Gastroesophageal sphincter (tissue), 4 donors: ENCODE data around the gene TAS2R10. TPM values are rescaled to one million over a fixed set of nuclear protein-coding genes. Genes with fewer than 3 reads are reported as not detected.

ENCODE experiments used
- ATAC-seq: fragments of 150-250 bp; one replicate; pipeline ENCODE4 v1.9.1; 2016; ENCODE audit warnings: mild to moderate bottlenecking, moderate library complexity
- H3K27ac ChIP-seq, 4 donors: fragments of 200-600 bp; sonication (generic) in 3 of 4; 1 replicate in 3 of 4; 2 replicates in 1 of 4; pipeline ENCODE4 v1.5.1; 2016 to 2019
- H3K27me3 ChIP-seq: fragments of 200-600 bp; sonication (generic); one replicate; pipeline ENCODE4 v1.5.1; 2019
- H3K36me3 ChIP-seq, 2 donors: fragments of 200-600 bp; sonication (generic); one replicate each; pipeline ENCODE4 v1.5.1; 2019; ENCODE audit warnings: control low read depth in 1 of 2
- H3K4me1 ChIP-seq, 3 donors: fragments of 200-600 bp; sonication (generic); 1 replicate in 2 of 3; 2 replicates in 1 of 3; pipeline ENCODE4 v1.5.1; 2016 to 2019; ENCODE audit warnings: control low read depth in 2 of 3
- H3K4me3 ChIP-seq, 2 donors: fragments of 200-600 bp; sonication (generic); one replicate each; pipeline ENCODE4 v1.5.1; 2019; ENCODE audit warnings: mild to moderate bottlenecking in 1 of 2, moderate library complexity in 1 of 2
- H3K9me3 ChIP-seq, 3 donors: fragments of 200-600 bp; sonication (generic); one replicate each; pipeline ENCODE4 v1.5.1; 2017 to 2019; ENCODE audit warnings: control low read depth in 2 of 3
- CTCF ChIP-seq, 4 experiments: fragments of 200-600 bp in 2 of 4; fragments of 450-650 bp in 2 of 4; sonication (generic) in 1 of 4; IDR thresholded peaks; one replicate each; pipeline ENCODE4 v1.5.1; 2017 to 2019; ENCODE audit warnings: antibody characterized with exemption in 4 of 4, mild to moderate bottlenecking in 2 of 4, moderate library complexity in 2 of 4
- EP300 ChIP-seq: sonication (generic); formaldehyde crosslinking; IDR thresholded peaks from one replicate; pipeline ENCODE4 v1.6.1; 2017; ENCODE audit warnings: antibody characterized with exemption, mild to moderate bottlenecking
- POLR2A ChIP-seq, 2 donors: fragments of 450-650 bp; IDR thresholded peaks; one replicate each; pipeline ENCODE4 v1.6.1; 2017; ENCODE audit warnings: antibody characterized with exemption in 2 of 2, mild to moderate bottlenecking in 2 of 2, moderate library complexity in 1 of 2
- POLR2AphosphoS5 ChIP-seq: sonication (generic); formaldehyde crosslinking; IDR thresholded peaks from one replicate; pipeline ENCODE4 v1.6.1; 2017; ENCODE audit warnings: antibody characterized with exemption
- WGBS, 2 donors: methylation state at CpG; one replicate each; pipeline ENCODE4 v1.1.5; 2018; ENCODE audit warnings: low coverage in 1 of 2; 5-methylcytosine and 5-hydroxymethylcytosine counted together
- small RNA-seq, 4 donors: library from RNA; depleted of rRNA; stranded (forward); fragments of <200 nt; gene quantifications; one replicate each; pipeline ENCODE3, GENCODE V24; 2016
- total RNA-seq, 4 donors: library from RNA; depleted of rRNA; stranded (reverse); fragments of >200 nt; gene quantifications; one replicate each; pipeline ENCODE4 v1.1.0, GENCODE V29; 2016

Gene TAS2R10
- total RNA-seq, 4 donors from 2014 or later: 0.78 TPM; not detected in 3

- no peak for TF ChIP-seq EP300
- TF ChIP-seq POLR2A (IDR thresholded peaks at IDR 0.05): no peak
- no peak for TF ChIP-seq POLR2AphosphoS5
- TF ChIP-seq CTCF (IDR thresholded peaks at IDR 0.05): no peak
- H3K27ac ChIP-seq: no peak overlapping the region
- ATAC-seq: no peak
- 57 to 62% methylated on average over 4 to 5 of the region's 5 CpGs for WGBS, 2 donors
- H3K27me3 ChIP-seq: no peaks in the 10 kb centered on the region
- H3K36me3 ChIP-seq: no peaks in the 10 kb centered on the region
- no peaks in the 10 kb centered on the region for H3K4me1 ChIP-seq
- H3K4me3 ChIP-seq: no peak overlapping the region
- H3K9me3 ChIP-seq: no peaks in the 10 kb centered on the region
Measured at GRCh38 chr12:10783252-10783651, 42.9 kb downstream of the TAS2R10 start.

- Histone ChIP-seq H3K36me3 (no peaks in the 10 kb centered on the region), H3K27me3 (no peaks in the 10 kb centered on the region), H3K27ac (no peak overlapping the region), H3K4me1 (no peaks in the 10 kb centered on the region), H3K4me3 (no peak overlapping the region), H3K9me3 (no peaks in the 10 kb centered on the region)
- no peak for ATAC-seq
- TF ChIP-seq CTCF (IDR thresholded peaks at IDR 0.05): no peak
- TF ChIP-seq EP300: no peak
- no peak for TF ChIP-seq POLR2A (IDR thresholded peaks at IDR 0.05)
- no peak for TF ChIP-seq POLR2AphosphoS5
- 70 to 93% methylated on average over 2 of the region's 2 CpGs for WGBS, 2 donors
Measured at GRCh38 chr12:10779103-10779502, 47.1 kb downstream of the TAS2R10 start.

Small RNA genes within 50 kb of the gene (small RNA-seq; reads per million reads assigned to genes)
- gene PRR4: 0 reads per million in 4 donors

Other genes starting within 250 kb of the TAS2R10 start
- gene MAGOHB, start 212.7 kb downstream of the TAS2R10 start, total RNA-seq: 10 to 100 TPM; 10.2 to 29.7 (median 11.8) TPM
- under 1 TPM in 3 of 4 donors, not detected in 1; 0.40 to 0.77 (median 0.62) TPM for gene STYK1, start 152.3 kb downstream of the TAS2R10 start, total RNA-seq
- gene YBX3, start 103.0 kb downstream of the TAS2R10 start, total RNA-seq: 100 to 1,000 TPM; 283 to 649 (median 523) TPM
- not detected for gene TAS2R7, start 23.7 kb downstream of the TAS2R10 start, total RNA-seq
- not detected for gene TAS2R8, start 19.1 kb downstream of the TAS2R10 start, total RNA-seq
- gene TAS2R9, start 16.2 kb downstream of the TAS2R10 start, total RNA-seq: not detected
- 100 to 1,000 TPM in 1 of 4 donors, 1 to 10 TPM in 3; 1.6 to 344 (median 2.5) TPM for gene PRR4, start 23.1 kb upstream of the TAS2R10 start, total RNA-seq
- gene PRH1, start 57.9 kb upstream of the TAS2R10 start, total RNA-seq: 10 to 100 TPM in 3 of 4 donors, 1 to 10 TPM in 1; 3.6 to 32.3 (median 18.3) TPM
- 1 to 10 TPM in 2 of 4 donors, not detected in 2; 1.8 to 5.1 TPM for gene TAS2R13, start 83.2 kb upstream of the TAS2R10 start, total RNA-seq
- 1 to 10 TPM in 1 of 4 donors, not detected in 3; 6.0 TPM for gene PRH2, start 102.9 kb upstream of the TAS2R10 start, total RNA-seq
- gene TAS2R14, start 112.9 kb upstream of the TAS2R10 start, total RNA-seq: 1 to 10 TPM; 1.2 to 7.6 (median 3.9) TPM
- gene TAS2R50, start 160.6 kb upstream of the TAS2R10 start, total RNA-seq: 1 to 10 TPM in 3 of 4 donors, not detected in 1; 1.4 to 7.2 (median 3.0) TPM
- gene TAS2R20, start 171.9 kb upstream of the TAS2R10 start, total RNA-seq: 1 to 10 TPM in 3 of 4 donors, not detected in 1; 1.8 to 8.9 (median 3.9) TPM
- 1 to 10 TPM in 3 of 4 donors, not detected in 1; 1.9 to 5.7 (median 5.3) TPM for gene TAS2R19, start 196.3 kb upstream of the TAS2R10 start, total RNA-seq
- 10 to 100 TPM in 1 of 4 donors, 1 to 10 TPM in 2, not detected in 1; 1.1 to 13.2 (median 4.2) TPM for gene TAS2R31, start 205.0 kb upstream of the TAS2R10 start, total RNA-seq
- gene TAS2R46, start 235.9 kb upstream of the TAS2R10 start, total RNA-seq: 1 to 10 TPM in 1 of 4 donors, under 1 TPM in 2, not detected in 1; 0.67 to 5.8 (median 0.89) TPM